HG03064 (cell line): ENCODE measurements around the gene MPST.

Experiments used
- ATAC-seq: cut with Tn5 transposase; IDR thresholded peaks from one replicate; pipeline ENCODE4 v1.9.1; 2021; ENCODE audit warnings: low read depth; ENCODE audit not compliant: unreplicated experiment

MPST gene

DNA sequence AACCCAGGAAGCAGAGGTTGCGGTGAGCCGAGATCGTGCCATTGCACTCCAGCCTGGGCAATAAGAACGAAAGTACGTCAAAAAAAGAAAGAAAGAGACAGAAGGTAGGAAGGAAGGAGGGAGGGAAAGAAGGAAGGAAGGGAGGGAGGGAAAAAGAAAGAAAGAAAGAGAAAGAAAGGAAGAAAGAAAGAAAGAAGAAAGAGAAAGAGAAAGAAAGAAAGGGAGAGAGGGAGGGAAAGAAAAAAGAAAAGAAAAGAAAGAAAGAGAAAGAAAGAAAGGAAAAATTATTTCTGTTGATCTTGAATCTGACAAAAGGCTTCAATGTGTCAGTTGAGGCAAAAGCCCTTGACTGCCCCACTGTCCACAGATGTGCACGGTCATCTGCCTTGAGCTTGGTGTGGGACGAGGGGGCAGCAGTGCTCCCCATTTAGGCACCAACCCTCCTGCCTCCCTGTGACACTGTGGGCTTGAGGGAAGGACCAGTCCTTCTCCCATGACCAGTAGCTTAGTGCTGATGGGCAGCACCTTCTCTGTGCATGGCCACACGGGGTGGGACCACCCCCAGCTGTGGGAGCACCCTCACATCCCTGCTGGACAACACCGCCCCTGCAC lies 56.4 kb downstream of the MPST start:
- ATAC-seq: no peak

DNA sequence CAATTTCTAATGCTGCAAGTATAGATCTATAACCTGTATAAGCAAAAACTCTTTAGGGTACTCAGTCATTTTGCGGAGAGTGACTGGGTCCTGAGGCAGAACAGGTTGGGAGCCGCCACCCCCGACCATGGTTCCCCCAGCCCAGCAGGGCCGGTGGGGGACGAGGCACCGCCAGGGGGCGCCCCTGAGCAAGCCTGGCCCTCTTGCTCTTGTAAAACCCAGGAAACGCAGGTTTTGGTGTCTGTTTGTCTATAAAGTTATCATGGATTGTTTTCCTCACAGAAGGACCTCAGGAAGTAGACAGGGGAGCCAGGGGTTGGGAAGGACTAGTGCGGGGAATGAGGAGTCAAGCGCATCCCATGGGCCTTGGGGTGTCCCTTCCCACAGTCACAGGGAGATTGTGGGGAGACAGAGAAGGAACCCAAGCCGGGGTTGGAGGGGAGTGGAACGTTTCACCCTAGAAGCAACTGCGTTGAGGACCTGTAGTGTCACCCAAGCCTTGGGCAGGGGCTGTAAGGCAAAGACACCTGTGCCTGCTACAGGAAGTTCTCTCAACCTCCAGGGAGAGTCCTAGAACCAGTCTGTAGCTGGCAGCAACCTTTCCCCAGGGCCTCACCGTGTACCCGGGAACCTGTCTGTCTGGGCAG lies 58.4 kb downstream of the MPST start:
- no peak for ATAC-seq

GRCh38 chr22:37079158-37079557 lies 59.6 kb downstream of the MPST start:
- no peak for ATAC-seq
